Measurements from ENCODE around the gene OTOG.

Gene OTOG, protein sequence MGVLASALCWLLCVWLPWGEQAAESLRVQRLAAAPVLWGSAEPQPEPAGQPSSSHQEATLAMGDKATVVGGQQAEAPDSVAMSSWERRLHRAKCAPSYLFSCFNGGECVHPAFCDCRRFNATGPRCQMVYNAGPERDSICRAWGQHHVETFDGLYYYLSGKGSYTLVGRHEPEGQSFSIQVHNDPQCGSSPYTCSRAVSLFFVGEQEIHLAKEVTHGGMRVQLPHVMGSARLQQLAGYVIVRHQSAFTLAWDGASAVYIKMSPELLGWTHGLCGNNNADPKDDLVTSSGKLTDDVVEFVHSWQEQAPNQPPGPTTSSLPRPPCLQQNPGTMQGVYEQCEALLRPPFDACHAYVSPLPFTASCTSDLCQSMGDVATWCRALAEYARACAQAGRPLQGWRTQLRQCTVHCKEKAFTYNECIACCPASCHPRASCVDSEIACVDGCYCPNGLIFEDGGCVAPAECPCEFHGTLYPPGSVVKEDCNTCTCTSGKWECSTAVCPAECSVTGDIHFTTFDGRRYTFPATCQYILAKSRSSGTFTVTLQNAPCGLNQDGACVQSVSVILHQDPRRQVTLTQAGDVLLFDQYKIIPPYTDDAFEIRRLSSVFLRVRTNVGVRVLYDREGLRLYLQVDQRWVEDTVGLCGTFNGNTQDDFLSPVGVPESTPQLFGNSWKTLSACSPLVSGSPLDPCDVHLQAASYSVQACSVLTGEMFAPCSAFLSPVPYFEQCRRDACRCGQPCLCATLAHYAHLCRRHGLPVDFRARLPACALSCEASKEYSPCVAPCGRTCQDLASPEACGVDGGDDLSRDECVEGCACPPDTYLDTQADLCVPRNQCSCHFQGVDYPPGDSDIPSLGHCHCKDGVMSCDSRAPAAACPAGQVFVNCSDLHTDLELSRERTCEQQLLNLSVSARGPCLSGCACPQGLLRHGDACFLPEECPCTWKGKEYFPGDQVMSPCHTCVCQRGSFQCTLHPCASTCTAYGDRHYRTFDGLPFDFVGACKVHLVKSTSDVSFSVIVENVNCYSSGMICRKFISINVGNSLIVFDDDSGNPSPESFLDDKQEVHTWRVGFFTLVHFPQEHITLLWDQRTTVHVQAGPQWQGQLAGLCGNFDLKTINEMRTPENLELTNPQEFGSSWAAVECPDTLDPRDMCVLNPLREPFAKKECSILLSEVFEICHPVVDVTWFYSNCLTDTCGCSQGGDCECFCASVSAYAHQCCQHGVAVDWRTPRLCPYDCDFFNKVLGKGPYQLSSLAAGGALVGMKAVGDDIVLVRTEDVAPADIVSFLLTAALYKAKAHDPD (N-terminal part only)

GRCh38 chr11:17547051-17547577 is at the start of gene OTOG:
OTOG (plus strand) TSS chr11:17547259; CDS start chr11:17547373, 114 bp downstream.
- no peak for FAIRE-seq

DNA sequence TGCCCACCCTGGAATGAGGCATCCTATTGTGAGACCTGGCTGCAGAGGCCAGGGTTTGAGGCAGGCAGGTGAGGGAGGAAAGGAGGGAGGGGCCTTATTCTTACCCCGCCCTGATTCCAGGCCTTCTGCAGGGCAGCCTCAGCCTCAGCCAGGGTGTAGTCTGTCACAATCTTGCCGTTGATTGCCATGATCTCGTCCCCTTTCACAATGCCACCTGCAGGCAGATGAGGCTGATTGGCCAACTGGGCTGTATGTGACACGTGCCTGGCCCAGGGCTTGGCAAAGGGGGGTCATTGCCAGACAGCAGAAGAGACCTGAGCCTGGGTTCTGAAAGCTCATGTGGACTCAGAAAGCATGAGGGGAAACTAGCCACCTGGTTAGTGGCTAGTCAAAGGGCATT is 49.0 kb upstream of the OTOG start:
- no peak for FAIRE-seq

- FAIRE-seq = no peak
Measured at GRCh38 chr11:17498475-17498874, 48.6 kb upstream of the OTOG start.

DNA sequence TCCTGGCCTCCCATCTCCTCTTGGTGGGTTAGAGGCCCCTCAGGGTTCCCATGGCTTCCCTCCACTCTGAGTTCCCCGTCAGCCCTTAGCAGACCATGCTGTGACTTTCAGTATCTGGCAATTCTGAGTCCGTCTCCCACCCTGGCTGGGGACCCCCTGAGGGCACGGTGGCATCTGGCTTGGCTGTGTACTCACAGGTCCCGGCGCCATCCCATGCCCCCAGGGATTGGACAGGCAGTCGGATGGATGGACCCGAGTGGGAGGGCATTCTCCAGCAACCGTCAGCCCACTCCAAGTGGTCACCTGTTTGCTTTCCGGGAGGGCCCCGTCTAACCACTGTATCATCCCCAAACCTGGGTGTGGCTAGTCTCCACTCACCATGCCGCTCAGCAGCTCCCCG is 46.4 kb upstream of the OTOG start:
- FAIRE-seq = no peak

- FAIRE-seq = no peak
Measured at GRCh38 chr11:17502630-17503029, 44.4 kb upstream of the OTOG start.

- no peak for FAIRE-seq
Measured at GRCh38 chr11:17504330-17505107, 42.5 kb upstream of the OTOG start.

DNA sequence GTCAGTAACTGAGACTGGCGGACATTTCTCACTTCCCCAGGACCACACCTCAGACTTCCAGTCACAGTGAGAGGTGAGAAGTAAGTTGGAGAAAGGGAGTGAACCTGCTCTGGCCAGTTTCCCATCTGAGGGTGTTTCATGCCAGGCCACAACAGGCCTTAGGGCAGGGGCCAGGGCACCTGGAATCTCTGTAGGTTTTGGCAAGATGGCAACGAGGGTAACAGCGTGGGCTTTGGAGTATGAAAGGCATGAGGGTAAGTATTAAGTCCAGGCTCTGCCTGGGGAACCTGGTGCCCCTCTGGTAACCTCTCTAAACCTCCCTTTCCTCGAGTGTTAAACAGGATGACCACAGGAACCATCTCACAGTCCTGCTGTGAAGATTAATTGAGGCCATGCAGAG is 41.9 kb upstream of the OTOG start:
- FAIRE-seq = no peak

DNA sequence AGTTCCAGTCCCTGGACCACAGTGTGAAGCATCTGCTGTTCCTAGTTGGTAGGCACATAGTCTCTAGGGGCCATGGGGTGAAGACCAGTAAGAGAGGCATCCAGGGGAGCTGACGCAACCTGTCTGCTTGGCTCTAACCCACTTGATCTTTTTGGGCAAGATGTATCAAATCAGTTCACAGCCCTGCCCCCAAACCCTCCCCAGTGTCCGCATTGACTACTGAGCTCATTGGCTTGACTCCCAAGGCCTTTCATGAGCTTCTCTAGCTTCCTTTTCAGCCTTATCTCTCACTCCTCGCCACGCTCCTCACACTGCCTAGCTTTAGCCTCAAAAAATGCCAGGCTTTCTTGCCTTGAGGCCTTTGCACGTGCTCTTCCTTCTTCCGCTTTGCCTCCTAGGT is 40.7 kb upstream of the OTOG start:
- no peak for FAIRE-seq

GRCh38 chr11:17506942-17507341 is 40.1 kb upstream of the OTOG start:
- no peak for FAIRE-seq

DNA sequence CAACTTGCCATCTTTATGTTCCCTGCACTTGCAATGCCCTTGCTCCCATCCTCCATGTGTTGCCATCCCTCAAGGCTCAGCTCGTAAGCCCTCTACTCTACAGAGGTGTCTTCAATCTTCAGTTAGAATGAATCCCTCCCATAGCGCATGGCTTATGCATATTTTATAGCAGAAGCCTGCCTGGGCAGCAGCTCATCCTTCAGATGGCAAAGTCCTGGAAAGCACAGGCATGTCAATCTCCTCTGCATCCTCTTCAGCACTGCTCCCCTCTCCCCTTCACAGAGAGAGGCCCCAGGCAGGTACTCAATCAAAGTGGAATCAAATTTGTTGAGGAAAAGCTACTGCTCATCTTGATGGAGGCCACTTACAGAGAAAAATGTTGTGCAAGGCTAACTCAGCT is 39.3 kb upstream of the OTOG start:
- FAIRE-seq = no peak

GRCh38 chr11:17508306-17508705 is 38.8 kb upstream of the OTOG start:
- no peak for FAIRE-seq

DNA sequence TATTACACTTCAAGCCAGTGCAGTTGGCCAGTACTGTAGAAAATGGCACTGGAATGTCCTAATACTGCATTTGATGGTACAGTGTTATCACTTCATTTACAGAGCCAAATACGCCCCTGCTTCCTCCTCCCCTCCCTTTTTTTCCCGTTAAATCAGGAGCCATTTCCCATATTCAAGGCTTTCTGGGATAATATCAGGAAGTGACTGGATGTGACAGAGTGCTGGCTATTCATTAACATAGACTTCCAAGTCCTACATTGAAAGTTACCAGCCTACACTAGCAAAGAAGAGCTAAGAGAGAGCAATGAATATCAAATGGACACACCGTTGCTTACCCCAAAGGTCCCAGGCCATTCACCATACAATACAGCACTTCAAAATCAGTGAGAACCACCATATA is 38.3 kb upstream of the OTOG start:
- no peak for FAIRE-seq

- no peak for FAIRE-seq
Measured at GRCh38 chr11:17510507-17511206, 36.4 kb upstream of the OTOG start.

DNA sequence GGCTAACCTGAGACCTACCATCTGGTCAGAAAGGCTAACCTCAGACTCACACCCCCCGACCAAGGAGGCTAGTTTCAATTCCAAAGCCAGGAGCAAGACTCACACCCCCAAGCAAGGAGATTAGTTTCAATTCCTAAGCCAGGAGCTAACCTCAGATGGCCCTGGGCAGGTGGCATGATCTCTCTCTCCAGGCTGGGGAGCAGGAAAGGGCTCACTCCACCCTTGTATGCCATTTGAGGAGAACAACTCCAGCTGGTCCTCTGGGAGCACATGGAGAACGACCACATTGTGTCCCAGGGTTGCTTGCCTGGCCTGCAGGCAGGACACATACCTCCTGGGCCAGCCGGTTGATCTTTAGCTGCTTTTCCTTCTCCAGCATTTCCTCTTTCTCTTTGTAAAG is 35.5 kb upstream of the OTOG start:
- no peak for FAIRE-seq

- no peak for FAIRE-seq
Measured at GRCh38 chr11:17512101-17512500, 35.0 kb upstream of the OTOG start.

GRCh38 chr11:17513853-17514252 is 33.2 kb upstream of the OTOG start:
- no peak for FAIRE-seq

DNA sequence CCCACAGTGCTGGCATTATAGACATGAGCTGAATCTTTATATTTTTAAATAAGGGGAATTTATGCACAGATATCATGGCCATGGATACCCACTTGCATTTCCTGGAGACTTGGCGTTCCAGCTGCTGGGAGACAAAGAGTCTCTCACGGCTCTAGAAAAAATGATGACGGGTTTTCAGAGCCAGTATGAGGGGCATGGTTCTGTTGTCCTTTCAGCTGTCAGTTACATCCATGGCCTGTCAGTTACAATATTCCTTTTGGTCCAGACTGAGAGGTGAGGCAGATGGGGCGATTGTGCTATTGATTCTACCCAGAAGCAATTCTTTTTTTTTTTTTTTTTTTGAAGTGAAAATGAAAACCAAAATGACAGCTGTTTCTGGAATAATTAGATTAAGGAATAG is 32.6 kb upstream of the OTOG start:
- no peak for FAIRE-seq

DNA sequence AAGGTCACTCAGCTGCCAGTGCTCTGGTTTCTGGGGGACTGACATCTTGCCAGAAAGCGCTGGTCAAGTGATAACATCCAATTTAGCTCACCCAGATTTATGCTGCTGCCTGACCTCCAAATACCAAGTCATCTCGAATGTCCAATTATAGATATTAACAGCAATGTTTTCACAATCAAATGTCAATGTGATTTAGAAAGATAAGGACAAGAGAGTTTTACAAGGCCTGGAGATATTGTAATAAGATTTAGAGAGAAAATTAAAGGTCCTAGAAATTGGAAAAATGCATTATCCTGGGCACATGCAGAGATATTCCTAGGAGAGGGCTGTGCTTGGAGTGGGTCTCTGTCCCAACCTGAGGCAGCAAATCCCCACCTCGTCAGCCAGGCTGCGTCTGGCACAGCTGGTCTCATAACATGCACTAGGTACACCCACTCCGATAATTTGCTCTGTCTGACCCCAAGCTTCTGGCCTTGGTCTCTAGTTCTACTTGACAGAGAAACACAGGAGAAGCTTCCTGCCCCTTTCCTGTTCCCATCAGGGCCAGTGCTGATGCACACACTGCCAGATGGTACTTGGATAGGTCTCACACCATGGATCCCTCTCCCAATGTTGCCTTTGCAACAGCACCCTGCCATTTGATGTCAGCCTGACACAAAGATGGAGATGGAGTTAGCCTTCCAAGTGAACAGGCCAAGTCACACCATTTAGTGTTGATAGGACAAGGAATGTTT is 31.4 kb upstream of the OTOG start:
- FAIRE-seq = no peak

DNA sequence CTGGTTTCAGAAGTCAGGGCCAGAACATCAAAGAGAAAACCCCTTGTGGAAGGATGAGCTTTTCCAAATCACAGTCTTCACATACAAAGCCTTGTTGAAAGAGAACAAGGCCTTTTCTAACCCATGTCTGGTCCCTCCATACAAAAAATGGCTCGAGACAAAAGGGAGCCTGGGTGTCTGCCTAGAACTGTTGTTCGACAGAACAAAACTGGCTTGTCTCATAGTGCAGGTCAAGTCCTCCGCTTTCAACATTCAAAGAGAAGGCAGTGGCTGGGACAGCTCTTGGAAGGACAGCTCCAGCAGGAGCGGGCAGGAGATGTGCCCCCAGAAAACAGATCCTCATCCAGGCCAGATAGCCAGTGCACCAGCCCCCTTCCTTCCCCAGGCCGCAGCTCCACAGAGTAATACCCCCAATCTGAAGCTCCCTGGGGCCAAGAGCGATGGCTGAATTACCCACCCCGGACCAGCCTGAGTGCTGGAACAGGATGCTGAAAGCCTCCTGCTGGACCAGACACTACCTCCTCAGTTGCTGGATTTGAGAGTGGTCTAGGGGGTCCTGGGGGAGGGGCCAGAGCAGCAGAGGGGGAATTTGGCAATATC is 30.4 kb upstream of the OTOG start:
- no peak for FAIRE-seq

GRCh38 chr11:17517186-17517585 is 29.9 kb upstream of the OTOG start:
- no peak for FAIRE-seq

Measured in colon (tissue), 2 donors.